NCI-H524 (cell line): ENCODE data around the gene DYNC1I1.
A peak's percentile ranks its signal among the peaks of the same experiment; 100 is the strongest.

Experiments used
- DNase-seq, 2 experiments: peaks; one replicate each; lab custom pipeline; 2025; lab: John Stamatoyannopoulos, UW

DYNC1I1 gene

DNA sequence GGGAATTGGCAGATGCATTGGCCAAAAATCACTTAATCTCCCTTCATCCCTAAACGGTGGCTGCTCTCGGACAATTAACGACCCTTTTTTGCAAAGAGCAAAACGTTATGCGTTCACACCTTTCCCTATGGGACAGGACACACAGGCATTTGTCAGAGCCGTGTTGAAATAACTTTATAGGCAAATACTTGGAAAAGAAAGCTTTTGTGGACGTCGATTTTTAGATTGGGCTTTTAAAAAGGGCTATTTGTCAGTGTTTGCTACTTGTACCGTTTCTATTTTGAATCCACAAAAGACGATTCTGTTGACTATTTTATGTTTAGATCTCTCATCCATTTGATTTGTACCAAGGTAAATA lies 304.0 kb downstream of the DYNC1I1 start:
- DNase-seq: peak in 1 of 2 experiments; percentile 66

DNA sequence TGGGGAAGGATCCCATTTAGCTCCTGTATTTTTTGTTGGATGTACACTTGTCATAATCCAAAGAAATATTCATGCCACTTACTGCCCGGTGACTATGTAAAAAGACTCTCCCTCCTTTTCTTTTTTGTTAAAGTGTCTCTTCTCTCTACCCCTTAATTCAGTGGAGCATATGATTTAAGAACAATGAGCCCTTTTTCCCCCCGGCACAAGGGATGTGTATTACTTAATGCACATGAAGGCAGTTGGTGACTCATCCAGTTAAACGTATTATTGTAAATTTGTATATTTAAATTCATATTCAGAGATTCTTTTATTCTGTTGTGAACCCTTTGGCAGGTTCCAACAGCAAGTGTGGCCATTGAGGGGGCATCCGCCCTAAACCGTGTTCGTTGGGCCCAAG lies 307.7 kb downstream of the DYNC1I1 start:
- peak; percentile 13 to 60 for DNase-seq

DNA sequence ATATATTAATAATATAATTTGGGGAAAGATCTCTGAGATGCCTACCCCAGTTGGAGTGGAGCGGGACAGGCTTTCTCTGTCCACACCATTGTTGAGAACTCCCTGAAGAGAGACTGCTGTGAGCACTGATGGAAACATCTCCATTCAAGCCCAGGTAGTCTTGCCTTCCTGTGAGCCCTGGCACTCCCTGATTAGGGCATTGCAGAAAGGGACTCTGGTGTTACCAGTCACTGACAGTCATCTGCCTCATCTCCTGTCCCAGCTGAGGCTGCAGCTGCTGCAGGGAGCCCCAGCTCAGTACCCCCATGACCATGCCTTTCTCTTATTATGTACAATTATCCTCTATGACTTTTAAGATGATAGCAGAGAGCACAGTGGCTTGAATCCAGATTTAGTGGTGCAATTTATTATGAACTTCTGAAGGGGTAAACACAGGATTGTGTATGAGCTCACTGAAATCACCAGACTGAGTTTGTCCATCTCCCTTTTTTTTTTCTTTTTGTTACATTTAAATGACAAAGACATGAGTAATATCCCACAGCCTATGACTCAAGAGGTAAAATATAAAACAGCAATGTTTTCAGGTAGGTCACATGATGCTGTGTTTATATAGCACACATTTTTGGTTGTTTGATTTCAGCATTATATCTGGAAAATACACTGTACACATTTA lies 312.7 kb downstream of the DYNC1I1 start:
- no peak for DNase-seq

DNA sequence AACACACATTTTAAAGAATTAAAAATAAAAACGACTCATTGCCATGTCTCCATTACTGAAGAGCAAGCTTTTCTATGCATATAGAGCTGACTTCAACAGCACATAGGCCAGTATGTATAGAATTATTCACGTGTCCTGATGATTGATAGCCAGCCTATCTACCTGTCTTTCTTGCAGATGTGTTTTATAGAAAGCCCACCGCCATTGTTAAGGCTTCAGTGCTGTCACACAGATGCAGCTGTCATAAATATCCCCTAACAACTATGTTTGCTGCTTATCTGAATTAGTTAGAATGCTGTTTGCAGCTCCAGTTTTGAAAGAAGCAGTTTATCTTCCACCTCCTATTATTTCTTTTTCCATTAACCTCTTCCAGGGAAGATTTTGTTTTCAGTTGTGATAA lies 313.6 kb downstream of the DYNC1I1 start:
- DNase-seq: no peak

DNA sequence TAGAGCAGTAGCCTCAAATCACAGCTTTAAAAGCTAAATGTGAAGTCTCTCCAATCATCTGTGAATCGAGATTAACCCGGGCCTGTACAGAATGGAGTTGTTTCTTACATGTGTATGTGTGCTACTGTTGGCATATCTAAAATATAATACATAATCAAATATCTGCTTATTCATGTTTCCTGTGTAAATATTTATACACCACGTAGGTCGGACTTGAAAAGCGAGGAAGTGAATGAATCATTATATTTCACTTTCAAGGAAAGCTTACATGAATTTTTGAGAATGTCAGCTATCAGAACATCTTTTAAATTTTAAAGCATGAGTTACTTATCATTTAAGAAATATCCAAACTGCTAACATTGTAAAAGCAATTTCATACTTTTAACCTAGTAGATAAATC lies 316.2 kb downstream of the DYNC1I1 start:
- no peak for DNase-seq

DNA sequence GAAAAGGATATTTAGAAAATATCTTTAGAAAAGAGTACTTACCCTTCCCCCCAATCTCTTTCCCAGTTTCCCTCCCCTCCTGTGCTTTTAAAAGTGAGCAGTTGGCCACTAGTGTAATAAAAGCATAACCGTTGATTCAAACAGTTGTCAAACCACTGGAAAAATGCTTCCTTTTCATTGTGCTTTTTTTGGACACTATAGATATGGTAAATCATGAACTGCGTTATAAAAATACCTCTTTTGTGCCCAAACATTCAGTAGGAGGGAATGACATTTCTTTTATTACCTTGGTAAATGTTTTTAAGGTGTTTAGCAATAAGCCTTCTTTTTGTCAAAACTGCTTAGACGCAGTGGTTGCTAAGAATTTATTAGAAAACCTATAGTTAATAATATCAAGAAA lies 317.2 kb downstream of the DYNC1I1 start:
- no peak for DNase-seq

DNA sequence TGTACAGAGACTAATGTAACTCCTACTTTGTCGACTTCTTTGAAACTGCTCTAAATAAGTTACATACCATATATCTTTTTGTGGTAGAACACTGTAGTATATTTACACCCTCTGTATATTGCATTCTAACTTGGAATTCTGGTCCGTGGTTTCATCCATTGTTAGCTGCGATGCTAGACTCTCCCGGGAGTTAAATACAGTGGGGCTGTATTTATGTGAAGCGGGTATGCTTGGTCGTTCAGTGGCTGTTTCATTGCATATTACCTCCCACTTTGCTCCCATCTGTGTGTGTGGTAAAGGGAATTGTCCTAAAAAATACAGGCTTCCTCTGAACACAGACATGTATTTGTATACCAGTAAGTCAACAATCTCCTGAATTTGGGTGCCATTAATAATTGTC lies 318.4 kb downstream of the DYNC1I1 start:
- DNase-seq: no peak

DNA sequence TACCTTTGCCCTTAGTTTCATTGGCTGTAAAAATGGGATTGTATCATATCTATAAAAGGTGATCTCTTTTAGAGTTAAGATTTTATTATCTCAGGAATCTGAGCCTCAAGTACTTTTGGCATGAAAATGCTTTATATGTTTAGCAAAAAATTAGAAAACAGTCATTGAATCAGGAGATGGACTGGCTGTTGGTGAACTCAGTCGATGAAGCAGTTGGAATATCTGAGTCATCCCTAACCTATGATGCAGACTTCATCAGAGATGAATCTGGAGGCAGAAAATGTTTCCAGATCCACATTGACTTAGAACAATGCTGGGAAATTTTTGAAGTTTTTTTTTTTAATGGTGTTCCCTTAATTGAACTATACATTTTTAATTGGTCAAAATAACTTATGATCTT lies 321.1 kb downstream of the DYNC1I1 start:
- no peak for DNase-seq

DNA sequence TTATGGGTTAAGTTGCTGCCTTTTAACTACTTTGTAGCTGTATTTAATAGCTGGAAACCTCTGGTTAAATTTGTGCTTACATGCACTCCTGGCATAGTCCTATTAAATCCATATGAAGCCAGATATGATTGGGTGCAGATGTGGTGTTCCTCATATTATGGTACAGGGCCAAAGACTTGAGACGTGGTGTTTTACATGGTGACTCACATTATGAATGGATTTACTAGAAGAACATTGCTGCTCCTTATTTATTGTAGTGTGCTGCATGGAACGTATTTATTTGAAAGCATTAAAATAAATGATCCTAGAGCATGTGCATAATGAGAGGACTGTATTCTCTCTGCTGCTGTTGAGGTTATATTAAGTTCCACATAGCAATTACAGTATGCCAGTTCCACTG lies 325.5 kb downstream of the DYNC1I1 start:
- DNase-seq: no peak

DNA sequence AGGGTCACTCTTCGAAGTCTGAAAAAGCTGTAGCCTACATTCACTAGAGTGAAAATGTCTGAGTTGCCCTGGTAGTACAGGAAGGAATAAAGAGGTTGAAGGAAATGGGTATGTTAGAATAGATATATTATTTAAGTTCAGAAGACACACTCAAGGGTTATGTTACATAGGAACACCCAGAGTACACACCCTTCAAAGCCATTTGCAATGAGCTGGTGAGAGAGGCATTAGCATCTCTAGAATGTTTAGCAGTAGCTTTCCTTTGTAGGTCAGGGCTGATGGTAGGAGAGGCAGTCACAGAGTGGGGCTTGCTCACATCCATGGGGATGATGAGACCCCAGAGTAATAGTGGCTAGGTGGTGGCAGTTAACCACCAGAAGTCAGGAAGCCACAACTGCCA lies 328.4 kb downstream of the DYNC1I1 start:
- DNase-seq: no peak

DNA sequence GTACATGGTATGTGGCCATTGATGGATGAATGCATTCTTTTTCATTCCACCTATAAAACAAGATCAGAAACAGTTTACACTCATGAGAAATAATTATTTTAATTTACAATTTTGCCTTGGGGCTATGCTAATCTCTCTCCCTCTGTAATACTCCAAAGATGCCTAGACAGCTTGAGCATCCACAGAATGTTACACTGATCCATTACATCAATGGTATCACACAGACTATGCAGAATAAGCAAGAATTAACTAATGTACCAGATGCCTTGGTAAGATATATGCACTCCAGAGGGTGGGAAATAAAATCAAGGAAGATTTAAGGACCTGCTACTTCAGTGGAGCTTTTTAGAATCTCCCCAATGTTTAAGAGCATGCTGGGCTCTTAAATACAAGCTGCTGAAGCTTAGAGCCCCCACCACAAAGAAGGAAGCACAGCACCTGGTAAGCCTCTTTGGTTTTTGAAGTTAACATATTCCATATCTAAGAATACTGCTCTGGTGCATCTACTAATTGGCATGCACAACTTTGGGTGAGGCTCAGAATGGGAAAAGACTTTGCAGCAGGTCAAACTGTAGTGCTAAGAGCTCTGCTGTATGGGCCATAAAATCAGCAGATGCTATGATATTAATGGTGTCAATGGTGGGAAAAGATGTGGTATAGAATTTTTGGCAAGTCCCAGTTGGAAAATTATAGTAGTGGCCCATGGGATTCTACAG lies 329.9 kb downstream of the DYNC1I1 start:
- DNase-seq: peak in 1 of 2 experiments; percentile 2

DNA sequence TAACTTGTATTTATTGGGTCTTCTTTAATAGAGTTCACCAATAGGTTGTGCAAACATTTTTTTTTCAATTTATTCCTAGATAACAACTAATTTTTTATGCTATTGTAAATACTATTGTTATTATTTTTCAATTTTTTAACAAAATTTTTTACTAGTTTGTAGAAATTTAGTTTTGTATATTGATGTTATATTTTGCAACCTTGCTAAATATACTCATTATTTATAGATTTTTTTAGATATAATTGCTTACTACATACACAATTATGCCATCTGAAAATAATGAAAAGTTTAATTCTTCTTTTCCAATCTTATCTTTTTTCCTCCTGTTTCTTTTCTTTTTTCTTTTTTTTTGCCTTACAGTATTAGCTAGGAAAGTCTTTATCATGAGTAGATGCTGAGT lies 332.6 kb downstream of the DYNC1I1 start:
- no peak for DNase-seq

DNA sequence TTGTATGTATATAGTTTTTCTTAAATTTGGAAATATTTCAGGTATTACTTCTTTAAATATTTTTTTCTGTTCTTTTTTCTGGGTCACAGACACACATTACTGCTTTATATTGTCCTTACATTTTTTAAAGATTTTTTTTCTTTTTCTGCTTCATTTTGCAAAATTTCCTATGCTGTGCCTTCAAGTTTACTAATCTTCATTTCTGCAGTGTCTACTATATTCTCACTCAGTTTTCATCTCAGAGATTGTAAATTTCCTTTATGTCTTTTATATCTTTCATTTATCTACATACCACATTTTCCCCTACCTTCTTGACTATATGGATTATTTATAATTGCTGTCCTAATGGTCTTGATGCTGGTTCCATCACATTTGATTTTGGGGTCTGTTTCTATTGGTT lies 339.1 kb downstream of the DYNC1I1 start:
- no peak for DNase-seq

DNA sequence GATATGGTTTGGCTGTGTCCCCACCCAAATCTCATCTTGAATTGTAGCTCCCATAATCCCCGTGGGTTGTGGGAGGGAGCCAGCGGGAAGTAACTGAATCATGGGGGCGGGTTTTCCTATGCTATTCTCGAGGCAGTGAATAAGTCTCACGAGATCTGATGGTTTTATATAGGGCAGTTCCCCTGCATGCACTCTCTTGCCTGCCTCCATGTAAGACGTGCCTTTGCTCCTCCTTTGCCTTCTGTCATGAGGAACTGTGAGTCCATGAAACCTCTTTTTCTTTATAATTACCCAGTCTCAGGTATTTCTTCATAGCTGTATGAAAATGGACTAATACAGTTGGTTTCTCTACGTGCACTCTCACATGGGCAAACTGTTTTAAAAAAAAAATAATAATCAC lies 341.8 kb downstream of the DYNC1I1 start:
- no peak for DNase-seq

DNA sequence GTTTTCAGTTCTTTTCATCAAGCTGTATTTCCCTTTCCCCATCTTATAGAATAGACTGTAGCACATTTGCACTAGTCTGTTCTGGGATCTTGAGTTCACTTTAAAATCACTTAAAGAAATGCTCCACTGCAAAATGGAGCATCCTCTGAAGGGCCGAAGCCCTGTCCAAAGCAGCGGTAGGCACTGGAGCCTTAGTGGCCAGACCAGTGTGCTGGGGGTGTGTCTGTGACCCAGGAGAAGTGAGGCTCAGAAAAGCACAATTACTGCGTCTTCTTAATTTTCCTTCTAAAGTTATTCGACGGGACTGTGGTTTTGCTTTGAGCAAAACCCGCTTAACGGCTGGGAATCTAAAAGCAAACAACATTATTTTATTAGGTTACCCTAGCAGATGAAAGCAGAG lies 343.8 kb downstream of the DYNC1I1 start:
- DNase-seq: no peak

DNA sequence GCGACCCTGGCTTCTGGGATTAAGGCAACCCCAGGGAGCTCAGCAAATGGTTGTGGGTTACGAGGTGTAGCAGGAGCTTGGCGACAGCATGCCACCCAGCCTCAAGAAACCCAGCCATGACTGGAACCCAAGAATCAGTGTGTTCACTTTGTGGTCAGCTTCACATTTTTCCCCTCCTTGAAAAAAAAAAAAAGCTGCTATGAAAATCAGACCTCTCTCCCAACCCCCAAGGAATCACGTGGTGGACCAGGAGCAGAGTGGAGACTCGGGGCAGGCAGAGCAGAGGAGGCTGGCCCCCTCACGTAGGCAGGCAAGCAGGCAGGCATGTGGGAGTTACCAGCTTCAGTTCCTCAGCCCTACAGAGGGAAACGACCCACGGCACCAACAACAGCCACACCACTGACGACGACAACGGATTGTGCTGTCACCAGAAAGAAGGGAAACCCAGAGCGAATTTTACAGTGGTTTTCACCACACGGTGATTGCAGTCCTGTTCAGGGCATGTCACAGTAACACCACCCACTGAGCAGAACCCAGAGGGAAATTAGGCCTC lies 346.2 kb downstream of the DYNC1I1 start:
- DNase-seq: no peak

DNA sequence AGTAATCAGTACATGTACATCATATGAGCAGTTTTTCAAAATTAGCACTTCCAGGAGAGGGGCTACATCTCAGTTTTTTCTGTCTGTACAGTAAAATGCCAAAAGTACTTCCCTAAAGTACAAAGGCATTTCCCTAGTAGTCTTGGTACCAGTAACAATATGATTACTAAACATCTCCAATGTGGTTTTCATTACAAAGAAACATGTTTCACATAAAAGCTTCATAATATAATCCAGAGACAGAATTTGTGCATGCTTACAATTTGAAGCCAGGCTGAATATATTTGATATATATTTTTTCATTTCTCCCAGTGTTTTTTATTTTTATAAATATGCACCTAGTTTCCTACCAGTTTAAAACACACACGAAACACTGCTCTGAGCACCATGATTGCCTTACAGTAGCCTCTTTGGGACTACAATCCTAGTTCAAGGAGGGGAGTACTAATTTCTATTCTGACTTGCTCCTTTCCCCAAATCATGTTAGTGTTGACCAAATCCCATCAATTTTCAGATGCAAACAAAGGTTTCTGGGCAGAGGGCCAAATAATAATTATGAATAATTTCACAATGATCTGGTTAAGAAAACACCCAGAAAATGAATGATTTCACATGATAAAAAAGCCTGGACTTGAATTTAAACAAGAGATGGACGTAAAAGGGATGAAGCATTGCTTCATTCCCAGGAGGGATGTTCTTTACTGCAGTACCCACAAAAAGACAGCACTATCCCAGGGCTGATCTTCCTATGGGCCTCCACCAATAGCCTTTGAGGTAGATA lies 348.3 kb downstream of the DYNC1I1 start:
- DNase-seq: no peak

DNA sequence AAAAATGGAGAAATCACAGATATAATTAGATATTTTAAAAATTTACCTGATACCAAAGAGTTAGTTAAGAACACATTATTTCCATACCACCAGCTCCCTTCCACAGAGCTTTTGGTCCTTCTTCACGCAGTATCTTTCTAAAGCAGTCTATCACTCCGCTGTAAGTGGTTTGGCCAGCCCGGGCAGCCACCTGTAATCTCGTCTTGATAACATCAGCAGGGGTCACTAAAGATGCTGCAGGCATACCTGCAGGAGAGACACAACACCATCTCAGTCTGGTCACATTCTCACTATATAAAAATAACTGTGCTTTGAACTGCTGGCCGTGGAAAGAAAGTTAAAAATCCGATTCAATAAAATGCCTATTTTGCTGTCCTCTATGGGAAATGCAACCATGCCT lies 349.4 kb downstream of the DYNC1I1 start:
- DNase-seq: no peak

DNA sequence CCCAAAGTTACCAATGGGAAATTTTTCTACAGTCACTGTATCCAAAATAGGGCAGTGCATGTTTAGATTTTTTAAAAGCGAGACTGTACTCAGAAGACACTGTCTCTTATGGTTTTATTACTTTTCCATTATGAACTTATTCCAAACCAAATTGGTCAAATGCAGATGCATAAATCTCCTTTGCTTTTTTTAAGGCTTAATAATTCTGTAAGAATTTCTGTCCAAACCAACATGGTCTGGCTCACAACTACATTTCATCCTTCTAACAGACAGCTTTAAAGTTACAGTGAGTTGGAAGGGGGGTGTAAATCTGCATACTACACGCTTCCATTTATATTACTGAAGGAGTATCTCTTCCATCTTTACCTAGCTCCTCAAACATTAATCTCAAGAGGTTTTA lies 350.4 kb downstream of the DYNC1I1 start:
- no peak for DNase-seq

DNA sequence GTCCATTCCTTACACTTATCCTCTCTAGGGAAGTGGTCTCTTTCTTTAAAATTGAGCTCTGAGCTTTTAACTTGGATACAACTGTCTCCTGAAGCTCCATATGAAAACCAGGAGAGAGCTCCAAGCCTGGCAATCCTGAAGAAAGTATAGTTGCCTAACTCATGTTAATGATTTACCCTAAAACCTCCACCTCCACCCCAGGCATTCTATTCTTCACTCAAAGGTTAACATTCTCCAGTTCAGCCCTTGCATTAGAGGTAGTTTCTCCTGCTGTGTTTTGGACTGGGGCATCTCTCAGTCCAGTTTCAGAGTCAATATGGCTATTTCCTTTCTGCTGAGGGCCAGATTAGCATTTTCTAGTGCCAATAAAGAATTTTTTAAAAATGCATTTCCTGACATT lies 354.0 kb downstream of the DYNC1I1 start:
- no peak for DNase-seq

DNA sequence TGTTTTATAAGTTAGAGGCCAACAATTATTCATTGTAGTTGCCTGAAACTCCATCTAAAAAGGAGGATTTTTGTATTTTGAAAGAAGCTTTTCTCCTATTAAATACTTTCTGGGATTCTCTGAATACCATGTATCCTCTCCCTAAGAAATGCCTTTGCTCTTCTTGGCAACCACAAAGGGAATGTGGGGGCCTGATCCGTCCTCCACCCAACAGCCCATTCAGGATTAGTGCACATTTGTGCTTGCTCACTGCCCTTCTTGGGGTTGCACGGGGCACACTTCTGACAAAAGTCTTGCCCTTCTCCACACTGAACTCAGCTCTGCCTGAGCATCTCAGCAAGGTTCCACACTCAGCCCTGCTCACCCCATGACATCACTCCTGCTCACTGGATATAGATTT lies 355.4 kb downstream of the DYNC1I1 start:
- DNase-seq: no peak

DNA sequence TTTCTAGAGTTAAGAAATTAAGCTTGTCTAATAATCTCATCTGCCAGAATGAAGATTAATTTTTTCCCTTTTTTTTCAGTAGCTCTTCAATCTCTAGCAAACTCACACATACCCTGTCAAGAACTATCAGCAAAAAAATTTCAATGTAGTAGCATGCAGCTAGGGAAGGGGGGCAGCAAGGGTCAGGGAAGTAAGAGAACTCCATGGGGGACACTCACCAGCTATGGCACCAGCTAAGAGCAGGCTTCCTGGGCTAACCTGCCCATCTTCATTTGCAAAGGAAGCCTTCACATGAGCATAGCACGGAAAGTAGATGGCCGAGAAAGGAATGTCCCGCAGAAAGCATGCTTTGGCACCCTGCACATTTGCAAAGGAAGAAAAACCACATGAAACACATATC lies 359.2 kb downstream of the DYNC1I1 start:
- DNase-seq: peak in 1 of 2 experiments; percentile 8

DNA sequence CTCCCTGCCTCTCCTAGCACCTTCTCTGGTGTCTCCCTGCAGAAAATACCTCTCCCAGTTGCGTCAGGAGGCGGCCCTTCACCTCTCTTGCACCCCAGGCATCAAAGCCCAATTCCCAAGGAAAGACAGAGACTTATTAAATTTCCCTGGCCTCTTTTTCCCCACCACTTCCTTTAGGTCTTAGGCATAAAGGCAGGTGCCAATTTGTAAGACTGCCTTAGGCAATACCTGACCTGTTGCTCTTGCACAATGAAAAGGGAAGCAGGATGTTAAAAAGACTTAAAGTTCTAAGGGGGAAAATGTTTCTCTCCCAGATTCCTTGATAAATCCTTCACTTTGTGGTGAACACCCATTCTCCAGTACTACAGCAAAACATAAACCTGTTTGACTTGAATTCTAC lies 362.9 kb downstream of the DYNC1I1 start:
- DNase-seq: no peak
